Esophagus squamous epithelium (tissue), 5 donors: ENCODE measurements around the gene LDB3. TPM values are rescaled to one million over a fixed set of nuclear protein-coding genes. Genes with fewer than 3 reads are reported as not detected.
A peak's percentile ranks its signal among the peaks of the same experiment; 100 is the strongest.

Source experiments
- DNase-seq: peaks from one replicate; lab custom pipeline; 2025; lab: John Stamatoyannopoulos, UW
- H3K27ac ChIP-seq, 4 donors: fragments of 200-600 bp; sonication (generic); one replicate each; pipeline ENCODE4 v1.5.1; 2016 to 2019; ENCODE audit warnings: mild to moderate bottlenecking in 1 of 4
- H3K27me3 ChIP-seq, 4 donors: fragments of 200-600 bp; sonication (generic); 1 replicate in 3 of 4; 2 replicates in 1 of 4; pipeline versions ENCODE4 v1.5.1 to v1.6.0; 2017 to 2021; ENCODE audit warnings: antibody characterized with exemption in 1 of 4
- H3K36me3 ChIP-seq, 3 donors: fragments of 200-600 bp; sonication (generic); one replicate each; pipeline ENCODE4 v1.5.1; 2016 to 2019
- H3K4me1 ChIP-seq, 3 donors: fragments of 200-600 bp; sonication (generic); one replicate each; pipeline ENCODE4 v1.5.1; 2017 to 2019
- H3K4me3 ChIP-seq, 4 donors: fragments of 200-600 bp; sonication (generic); 1 replicate in 3 of 4; 2 replicates in 1 of 4; pipeline ENCODE4 v1.5.1; 2016 to 2019; ENCODE audit warnings: mild to moderate bottlenecking in 2 of 4, moderate library complexity in 1 of 4
- H3K9me3 ChIP-seq, 3 donors: fragments of 200-600 bp; sonication (generic); one replicate each; pipeline ENCODE4 v1.5.1; 2016 to 2019
- POLR2A ChIP-seq, 4 donors: fragments of 450-650 bp; IDR thresholded peaks; one replicate each; pipeline ENCODE4 v1.6.1; 2017; ENCODE audit warnings: antibody characterized with exemption in 4 of 4, mild to moderate bottlenecking in 4 of 4, moderate library complexity in 3 of 4
- WGBS, 2 donors: methylation state at CpG; one replicate each; pipeline ENCODE4 v1.1.5; 2018; 5-methylcytosine and 5-hydroxymethylcytosine counted together
- intact Hi-C: fragments of 100-400 bp; cut with DNase I; formaldehyde crosslinking; loops from one replicate; pipeline ENCODE4 v1.15.0; 2022
- total RNA-seq, 4 donors: library from RNA; depleted of rRNA; stranded (reverse); fragments of >200 nt; gene quantifications; one replicate each; pipeline ENCODE4 v1.1.0, GENCODE V29; 2016
- TF ChIP-seq, protein P1 (sequence below), 6 experiments: fragments of 450-650 bp in 4 of 6; fragments of 200-600 bp in 2 of 6; sonication (generic) in 2 of 6; IDR thresholded peaks; one replicate each; pipeline ENCODE4 v1.5.1; 2016 to 2019; ENCODE audit warnings: antibody characterized with exemption in 6 of 6, mild to moderate bottlenecking in 4 of 6, moderate library complexity in 4 of 6
- donor health status: DM: yes; HTN: yes; CAD: no.

LDB3 gene
- total RNA-seq, 4 donors from 2014 or later: 0.09 to 3.4 (median 0.35) TPM

DNA sequence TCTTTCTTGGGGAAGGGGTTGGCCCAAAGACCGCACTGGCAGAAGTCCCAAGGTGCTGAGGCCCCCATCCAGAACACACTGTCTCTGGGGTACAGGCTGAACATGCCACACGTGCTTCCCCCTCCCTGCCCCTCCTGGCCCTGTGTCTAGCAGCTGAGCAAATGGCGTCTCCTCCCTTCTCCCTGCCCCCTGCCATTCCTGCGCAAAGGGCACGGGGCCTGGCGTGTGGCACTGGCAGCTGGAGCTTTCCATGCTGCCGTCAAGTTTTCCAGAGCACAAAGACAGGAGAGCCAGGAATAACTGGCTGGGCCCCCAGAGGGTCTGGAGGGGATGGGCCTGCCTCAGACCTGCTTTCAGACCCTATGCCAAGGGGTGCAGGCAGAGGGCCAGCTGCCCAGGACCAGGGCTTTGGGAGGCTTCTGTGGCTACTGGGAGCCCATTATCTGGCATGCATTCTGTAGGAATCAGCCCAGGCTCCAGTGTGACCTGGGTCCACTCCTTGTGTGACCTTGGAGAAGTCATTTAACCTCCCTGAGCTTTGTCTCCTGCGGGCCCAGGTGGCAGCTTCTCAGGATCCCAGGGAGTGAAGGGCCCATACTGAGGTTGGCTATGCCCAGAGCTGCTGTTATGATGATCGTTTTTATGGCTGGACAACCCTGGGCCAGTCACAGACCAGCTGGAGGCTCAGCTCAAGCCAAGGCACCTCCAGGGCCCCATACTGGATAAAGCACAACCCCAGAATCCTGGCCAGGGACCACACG, 710 bp upstream of the LDB3 start:
- no CpG with 5 or more reads among the region's 10 CpGs for WGBS, 2 donors
- Histone ChIP-seq H3K36me3 (no peaks in the 10 kb centered on the region), H3K27me3 (peaks cover 0 to 22% (median 0%) of the 10 kb centered on the region in 4 donors), H3K9me3 (no peaks in the 10 kb centered on the region), H3K27ac (peak overlapping the region; percentile 62 to 90 (median 84)), H3K4me1 (peaks cover 5 to 40% (median 6%) of the 10 kb centered on the region in 3 donors), H3K4me3 (peak overlapping the region in 2 of 4 donors; percentile 37 to 53)
- TF ChIP-seq POLR2A (IDR thresholded peaks at IDR 0.05): no peak
- TF ChIP-seq, protein P1, sequence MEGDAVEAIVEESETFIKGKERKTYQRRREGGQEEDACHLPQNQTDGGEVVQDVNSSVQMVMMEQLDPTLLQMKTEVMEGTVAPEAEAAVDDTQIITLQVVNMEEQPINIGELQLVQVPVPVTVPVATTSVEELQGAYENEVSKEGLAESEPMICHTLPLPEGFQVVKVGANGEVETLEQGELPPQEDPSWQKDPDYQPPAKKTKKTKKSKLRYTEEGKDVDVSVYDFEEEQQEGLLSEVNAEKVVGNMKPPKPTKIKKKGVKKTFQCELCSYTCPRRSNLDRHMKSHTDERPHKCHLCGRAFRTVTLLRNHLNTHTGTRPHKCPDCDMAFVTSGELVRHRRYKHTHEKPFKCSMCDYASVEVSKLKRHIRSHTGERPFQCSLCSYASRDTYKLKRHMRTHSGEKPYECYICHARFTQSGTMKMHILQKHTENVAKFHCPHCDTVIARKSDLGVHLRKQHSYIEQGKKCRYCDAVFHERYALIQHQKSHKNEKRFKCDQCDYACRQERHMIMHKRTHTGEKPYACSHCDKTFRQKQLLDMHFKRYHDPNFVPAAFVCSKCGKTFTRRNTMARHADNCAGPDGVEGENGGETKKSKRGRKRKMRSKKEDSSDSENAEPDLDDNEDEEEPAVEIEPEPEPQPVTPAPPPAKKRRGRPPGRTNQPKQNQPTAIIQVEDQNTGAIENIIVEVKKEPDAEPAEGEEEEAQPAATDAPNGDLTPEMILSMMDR (IDR thresholded peaks at IDR 0.05): no peak
- intact Hi-C loops: no loop called here
- DNase-seq: no peak

GRCh38 chr10:86670290-86670811, 2.0 kb downstream of the LDB3 start:
- Histone ChIP-seq H3K4me1 (peaks cover 0 to 47% (median 12%) of the 10 kb centered on the region in 3 donors), H3K27ac (peak overlapping the region; percentile 29 to 90 (median 84)), H3K36me3 (no peaks in the 10 kb centered on the region), H3K9me3 (no peaks in the 10 kb centered on the region), H3K4me3 (peak overlapping the region in 3 of 4 donors; percentile 27 to 53 (median 37)), H3K27me3 (peaks cover 0 to 29% (median 0%) of the 10 kb centered on the region in 4 donors)
- 58 to 100% methylated on average over 2 to 4 of the region's 8 CpGs for WGBS, 2 donors
- TF ChIP-seq, protein P1 (IDR thresholded peaks at IDR 0.05): no peak
- no peak for TF ChIP-seq POLR2A (IDR thresholded peaks at IDR 0.05)
- intact Hi-C loops: no loop called here
- no peak for DNase-seq

- no peaks in the 10 kb centered on the region for H3K9me3 ChIP-seq
- peaks cover 0 to 29% (median 0%) of the 10 kb centered on the region in 4 donors for H3K27me3 ChIP-seq
- 80 to 87% methylated on average over 1 to 3 of the region's 8 CpGs for WGBS, 2 donors
- peak overlapping the region in 3 of 4 donors; percentile 27 to 53 (median 37) for H3K4me3 ChIP-seq
- H3K4me1 ChIP-seq: peaks cover 0 to 47% (median 12%) of the 10 kb centered on the region in 3 donors
- TF ChIP-seq, protein P1 (IDR thresholded peaks at IDR 0.05): no peak
- TF ChIP-seq POLR2A (IDR thresholded peaks at IDR 0.05): no peak
- H3K36me3 ChIP-seq: no peaks in the 10 kb centered on the region
- intact Hi-C loops: no loop called here
- H3K27ac ChIP-seq: peak overlapping the region; percentile 29 to 90 (median 84)
- no peak for DNase-seq
These were observed 2.6 kb downstream of the LDB3 start for GRCh38 chr10:86670876-86671275.

- WGBS, 2 donors: 71% methylated on average over 1 of the region's 3 CpGs; no CpG with 5 or more reads in 1 of the 2 donors
- intact Hi-C loops: no loop called here
- Histone ChIP-seq H3K27me3 (peaks cover 0 to 29% (median 0%) of the 10 kb centered on the region in 4 donors), H3K9me3 (no peaks in the 10 kb centered on the region), H3K36me3 (no peaks in the 10 kb centered on the region), H3K4me3 (peak overlapping the region in 3 of 4 donors; percentile 27 to 53 (median 37)), H3K27ac (peak overlapping the region; percentile 29 to 90 (median 84)), H3K4me1 (peaks cover 0 to 47% (median 12%) of the 10 kb centered on the region in 3 donors)
- TF ChIP-seq, protein P1 (IDR thresholded peaks at IDR 0.05): no peak
- no peak for TF ChIP-seq POLR2A (IDR thresholded peaks at IDR 0.05)
- no peak for DNase-seq
These were observed 3.1 kb downstream of the LDB3 start for GRCh38 chr10:86671419-86671818.
